Measurements from ENCODE around the gene MAK.
"Not testable (repeated sequence)": the region's sequence is repeated elsewhere in the genome, so short reads cannot be mapped to it uniquely, and the experiment has no call there.

MAK gene

DNA sequence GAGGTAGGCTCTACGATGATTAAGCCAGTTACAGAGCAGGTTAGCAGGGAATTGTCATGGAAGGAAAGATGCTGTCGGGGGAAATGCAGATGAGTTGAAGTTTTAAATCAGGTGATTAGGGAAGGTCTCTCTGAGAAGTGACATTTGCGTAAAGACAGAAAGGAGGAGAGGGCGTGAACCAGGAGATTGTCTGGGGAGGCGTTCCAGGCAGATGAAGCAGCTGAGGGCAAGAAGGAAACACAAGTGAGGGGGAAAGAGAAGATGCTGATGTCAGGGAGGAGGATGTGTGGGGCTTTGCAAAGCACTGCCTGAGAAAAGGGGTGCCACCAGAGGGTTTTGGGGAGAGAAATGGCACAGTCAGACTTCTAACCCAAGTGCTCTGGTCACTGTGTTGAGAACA lies 93.2 kb downstream of the MAK start:
- Histone ChIP-seq H3K79me2 (ENCODE audit: insufficient read depth, low read length) (peaks cover 34% of the 10 kb centered on the region), H3K4me2 (ENCODE audit: insufficient read depth, low read length) (no peak overlapping the region), H4K20me1 (ENCODE audit: insufficient read depth, low read length) (peaks cover 10% of the 10 kb centered on the region; the same call in 1 of the 2 replicates), H3K9ac (ENCODE audit: low read depth, low read length) (no peak overlapping the region), H3K27ac (ENCODE audit: low read length) (no peak overlapping the region), H2AFZ (ENCODE audit: low read depth, low read length) (no peak overlapping the region), H3K9me3 (ENCODE audit: insufficient read depth, low read length, severe bottlenecking) (no peaks in the 10 kb centered on the region), H3K27me3 (ENCODE audit: insufficient read depth, low read length, poor library complexity) (no peaks in the 10 kb centered on the region), H3K36me3 (ENCODE audit: insufficient read depth, low read length) (peaks cover 15% of the 10 kb centered on the region), H3K4me1 (ENCODE audit: insufficient read depth, low read length) (peaks cover 30% of the 10 kb centered on the region), H3K4me3 (ENCODE audit: low read depth in 1 of 2, low read length in 2 of 2) (no peak overlapping the region)
- DNase-seq (no peak), ATAC-seq (ENCODE audit: insufficient read depth, low read depth) (no peak)
- TF ChIP-seq CTCF (IDR thresholded peaks at IDR 0.05; ENCODE audit: borderline replicate concordance, extremely low read depth, low read length, poor library complexity, severe bottlenecking), result no peak
- no peak for TF ChIP-seq EZH2 (IDR thresholded peaks at IDR 0.05; ENCODE audit: borderline replicate concordance, low read depth, low read length, severe bottlenecking)

GRCh38 chr6:10743515-10743914 lies 94.8 kb downstream of the MAK start:
- DNase-seq, result no peak
- H3K79me2 ChIP-seq (ENCODE audit: insufficient read depth, low read length), result peaks cover 18% of the 10 kb centered on the region
- H3K4me3 ChIP-seq (ENCODE audit: low read depth in 1 of 2, low read length in 2 of 2), result no peak overlapping the region
- H3K27me3 ChIP-seq (ENCODE audit: insufficient read depth, low read length, poor library complexity), result no peaks in the 10 kb centered on the region
- H3K27ac ChIP-seq (ENCODE audit: low read length), result no peak overlapping the region
- no peaks in the 10 kb centered on the region for H3K9me3 ChIP-seq (ENCODE audit: insufficient read depth, low read length, severe bottlenecking)
- H3K4me1 ChIP-seq (ENCODE audit: insufficient read depth, low read length), result peaks cover 14% of the 10 kb centered on the region
- no peak for ATAC-seq (ENCODE audit: insufficient read depth, low read depth)
- H3K36me3 ChIP-seq (ENCODE audit: insufficient read depth, low read length), result no peaks in the 10 kb centered on the region; the same call in none of the 2 replicates
- H3K4me2 ChIP-seq (ENCODE audit: insufficient read depth, low read length), result no peak overlapping the region
- 0 out of 2 replicates have a peak, but pooled peaks cover 2% of the 10 kb centered on the region for H4K20me1 ChIP-seq (ENCODE audit: insufficient read depth, low read length)
- TF ChIP-seq EZH2 (IDR thresholded peaks at IDR 0.05; ENCODE audit: borderline replicate concordance, low read depth, low read length, severe bottlenecking), result no peak
- no peak for TF ChIP-seq CTCF (IDR thresholded peaks at IDR 0.05; ENCODE audit: borderline replicate concordance, extremely low read depth, low read length, poor library complexity, severe bottlenecking)
- no peak overlapping the region for H3K9ac ChIP-seq (ENCODE audit: low read depth, low read length)
- no peak overlapping the region for H2AFZ ChIP-seq (ENCODE audit: low read depth, low read length)

DNA sequence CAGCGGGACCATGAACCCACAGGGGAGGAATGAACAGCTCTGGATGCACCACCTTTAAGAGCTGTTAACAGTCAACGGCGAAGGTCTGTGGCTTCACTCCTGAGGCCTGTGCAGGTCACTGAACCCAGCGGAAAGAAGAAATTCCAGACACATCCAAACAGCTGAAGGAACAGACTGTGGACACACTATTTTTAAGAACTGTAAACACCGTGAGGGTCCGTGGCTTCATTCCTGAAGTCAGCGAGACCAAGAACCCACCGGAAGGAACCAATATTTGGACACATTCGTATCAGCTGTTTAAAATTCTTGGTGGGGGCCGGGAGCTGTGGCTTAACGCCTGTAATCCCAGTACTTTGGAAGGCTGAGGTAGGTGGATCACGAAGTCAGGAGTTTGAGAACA lies 96.1 kb downstream of the MAK start:
- Histone ChIP-seq H3K4me3 (ENCODE audit: low read depth in 1 of 2, low read length in 2 of 2) (no peak overlapping the region), H3K4me1 (ENCODE audit: insufficient read depth, low read length) (peaks cover 10% of the 10 kb centered on the region), H2AFZ (ENCODE audit: low read depth, low read length) (no peak overlapping the region), H3K27me3 (ENCODE audit: insufficient read depth, low read length, poor library complexity) (no peaks in the 10 kb centered on the region), H3K27ac (ENCODE audit: low read length) (no peak overlapping the region), H3K4me2 (ENCODE audit: insufficient read depth, low read length) (no peak overlapping the region), H3K79me2 (ENCODE audit: insufficient read depth, low read length) (peaks cover 7% of the 10 kb centered on the region; the same call in 1 of the 2 replicates), H4K20me1 (ENCODE audit: insufficient read depth, low read length) (no peaks in the 10 kb centered on the region), H3K9me3 (ENCODE audit: insufficient read depth, low read length, severe bottlenecking) (no peaks in the 10 kb centered on the region), H3K36me3 (ENCODE audit: insufficient read depth, low read length) (no peaks in the 10 kb centered on the region; the same call in none of the 2 replicates), H3K9ac (ENCODE audit: low read depth, low read length) (no peak overlapping the region)
- ATAC-seq (ENCODE audit: insufficient read depth, low read depth) (no peak), DNase-seq (no peak)
- TF ChIP-seq EZH2 (IDR thresholded peaks at IDR 0.05; ENCODE audit: borderline replicate concordance, low read depth, low read length, severe bottlenecking) (no peak), CTCF (IDR thresholded peaks at IDR 0.05; ENCODE audit: borderline replicate concordance, extremely low read depth, low read length, poor library complexity, severe bottlenecking) (no peak)

- H3K4me2 ChIP-seq (ENCODE audit: insufficient read depth, low read length); DNase-seq; H3K9me3 ChIP-seq (ENCODE audit: insufficient read depth, low read length, severe bottlenecking); H4K20me1 ChIP-seq (ENCODE audit: insufficient read depth, low read length); H3K4me1 ChIP-seq (ENCODE audit: insufficient read depth, low read length); H3K4me3 ChIP-seq (ENCODE audit: low read depth in 1 of 2, low read length in 2 of 2); H3K9ac ChIP-seq (ENCODE audit: low read depth, low read length); H3K79me2 ChIP-seq (ENCODE audit: insufficient read depth, low read length); ATAC-seq (ENCODE audit: insufficient read depth, low read depth); H2AFZ ChIP-seq (ENCODE audit: low read depth, low read length); H3K27ac ChIP-seq (ENCODE audit: low read length); H3K27me3 ChIP-seq (ENCODE audit: insufficient read depth, low read length, poor library complexity); H3K36me3 ChIP-seq (ENCODE audit: insufficient read depth, low read length): not testable (repeated sequence)
Measured at GRCh38 chr6:10741643-10742042, 96.7 kb downstream of the MAK start.

Data from DND-41 (cell line).